Measurements from ENCODE around the gene CRHR1. TPM values are rescaled to one million over a fixed set of nuclear protein-coding genes. Genes with fewer than 3 reads are reported as not detected.

The CRHR1 gene
- total and polyA plus RNA-seq, 4 donors, result not detected

DNA sequence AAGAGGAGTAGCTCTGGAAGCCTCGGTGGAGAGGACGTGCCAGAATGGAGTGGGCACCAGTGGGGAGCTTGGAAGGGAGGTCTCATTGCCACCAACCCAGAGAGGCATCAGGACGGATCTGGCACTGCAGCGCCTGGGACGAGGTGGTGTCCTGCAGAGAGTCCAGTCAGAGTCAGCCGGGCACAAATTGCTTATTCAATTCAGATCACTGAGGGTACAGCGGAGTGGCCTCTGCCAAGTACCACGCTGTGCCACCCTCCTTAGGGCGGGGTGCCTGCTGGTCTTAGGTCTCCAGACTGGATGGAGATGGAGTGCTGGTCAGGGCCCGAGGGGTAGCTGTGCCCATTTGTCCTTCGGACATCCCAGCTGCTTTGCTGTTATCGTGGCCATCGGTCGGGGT, 41.7 kb downstream of the CRHR1 start:
- no peak for DNase-seq

DNA sequence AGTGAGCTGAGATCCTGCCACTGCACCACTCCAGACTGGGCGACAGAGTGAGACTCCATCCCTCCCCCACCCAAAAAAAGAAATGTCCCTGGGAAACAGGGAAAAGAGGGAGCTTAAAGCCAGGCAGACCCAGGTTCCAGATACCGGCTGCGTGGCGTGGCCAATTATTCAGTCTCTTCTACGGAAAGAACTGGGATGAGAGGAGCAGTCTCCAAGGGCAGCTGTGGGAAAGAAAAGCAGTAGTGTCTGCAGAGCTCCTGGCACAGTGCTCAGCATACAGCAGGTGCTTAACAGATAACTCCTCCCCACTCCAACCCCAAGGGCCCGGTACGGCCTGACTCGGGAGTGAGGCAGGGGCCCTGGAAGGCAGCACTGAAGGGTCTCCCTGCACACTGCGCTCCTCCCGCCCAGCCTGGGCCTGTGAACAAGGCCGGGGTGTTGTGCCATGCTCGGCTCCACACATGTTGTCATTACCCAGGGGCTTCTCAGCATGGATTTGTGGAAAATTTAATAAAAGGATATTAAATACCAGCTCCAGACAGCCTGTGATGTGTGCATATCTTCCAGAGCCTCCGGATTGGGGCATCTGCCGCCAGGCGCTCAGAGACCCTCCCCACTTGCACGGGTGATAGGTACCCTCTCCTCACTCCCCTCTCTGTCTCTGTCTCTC, 42.9 kb downstream of the CRHR1 start:
- Histone ChIP-seq H3K4me1 (ENCODE audit: control insufficient read depth in 5 of 5, insufficient read depth in 5 of 5, low read length in 5 of 5) (no peaks in the 10 kb centered on the region), H3K36me3 (ENCODE audit: control insufficient read depth in 4 of 4, insufficient read depth in 4 of 4, low read length in 4 of 4) (no peaks in the 10 kb centered on the region), H3K27ac (ENCODE audit: low read depth in 1 of 2, low read length in 1 of 2) (no peak overlapping the region), H3K4me3 (no peak overlapping the region), H3K9ac (ENCODE audit: insufficient read depth in 1 of 2, low read length in 2 of 2) (no peak overlapping the region), H3K9me3 (ENCODE audit: control insufficient read depth in 4 of 4, insufficient read depth in 3 of 4, low read length in 3 of 4) (no peaks in the 10 kb centered on the region), H3K27me3 (ENCODE audit: control insufficient read depth in 3 of 3, insufficient read depth in 3 of 3, low read length in 2 of 3) (peaks cover 0 to under 1% (median 0%) of the 10 kb centered on the region in 3 donors)
- no peak for ATAC-seq (ENCODE audit: insufficient read depth, low FRiP score)
- TF ChIP-seq, protein P1, sequence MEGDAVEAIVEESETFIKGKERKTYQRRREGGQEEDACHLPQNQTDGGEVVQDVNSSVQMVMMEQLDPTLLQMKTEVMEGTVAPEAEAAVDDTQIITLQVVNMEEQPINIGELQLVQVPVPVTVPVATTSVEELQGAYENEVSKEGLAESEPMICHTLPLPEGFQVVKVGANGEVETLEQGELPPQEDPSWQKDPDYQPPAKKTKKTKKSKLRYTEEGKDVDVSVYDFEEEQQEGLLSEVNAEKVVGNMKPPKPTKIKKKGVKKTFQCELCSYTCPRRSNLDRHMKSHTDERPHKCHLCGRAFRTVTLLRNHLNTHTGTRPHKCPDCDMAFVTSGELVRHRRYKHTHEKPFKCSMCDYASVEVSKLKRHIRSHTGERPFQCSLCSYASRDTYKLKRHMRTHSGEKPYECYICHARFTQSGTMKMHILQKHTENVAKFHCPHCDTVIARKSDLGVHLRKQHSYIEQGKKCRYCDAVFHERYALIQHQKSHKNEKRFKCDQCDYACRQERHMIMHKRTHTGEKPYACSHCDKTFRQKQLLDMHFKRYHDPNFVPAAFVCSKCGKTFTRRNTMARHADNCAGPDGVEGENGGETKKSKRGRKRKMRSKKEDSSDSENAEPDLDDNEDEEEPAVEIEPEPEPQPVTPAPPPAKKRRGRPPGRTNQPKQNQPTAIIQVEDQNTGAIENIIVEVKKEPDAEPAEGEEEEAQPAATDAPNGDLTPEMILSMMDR (IDR thresholded peaks at IDR 0.05; ENCODE audit: control extremely low read depth, extremely low read depth), result no peak
- DNase-seq, result no peak
- WGBS, 2 donors, result 88 to 89% methylated on average over 16 of the region's 16 CpGs

More for the DNA sequence above, 41.7 kb downstream of the CRHR1 start:
- no peak for ATAC-seq (ENCODE audit: insufficient read depth, low FRiP score)
- Histone ChIP-seq H3K4me1 (ENCODE audit: control insufficient read depth in 5 of 5, insufficient read depth in 5 of 5, low read length in 5 of 5) (no peaks in the 10 kb centered on the region), H3K36me3 (ENCODE audit: control insufficient read depth in 4 of 4, insufficient read depth in 4 of 4, low read length in 4 of 4) (no peaks in the 10 kb centered on the region), H3K9ac (ENCODE audit: insufficient read depth in 1 of 2, low read length in 2 of 2) (no peak overlapping the region), H3K9me3 (ENCODE audit: control insufficient read depth in 4 of 4, insufficient read depth in 3 of 4, low read length in 3 of 4) (no peaks in the 10 kb centered on the region), H3K4me3 (no peak overlapping the region), H3K27ac (ENCODE audit: low read depth in 1 of 2, low read length in 1 of 2) (no peak overlapping the region), H3K27me3 (ENCODE audit: control insufficient read depth in 3 of 3, insufficient read depth in 3 of 3, low read length in 2 of 3) (peaks cover 0 to 4% (median 0%) of the 10 kb centered on the region in 3 donors)
- WGBS, 2 donors, result 88 to 90% methylated on average over 14 of the region's 14 CpGs
- TF ChIP-seq, protein P1 (IDR thresholded peaks at IDR 0.05; ENCODE audit: control extremely low read depth, extremely low read depth), result no peak

DNA sequence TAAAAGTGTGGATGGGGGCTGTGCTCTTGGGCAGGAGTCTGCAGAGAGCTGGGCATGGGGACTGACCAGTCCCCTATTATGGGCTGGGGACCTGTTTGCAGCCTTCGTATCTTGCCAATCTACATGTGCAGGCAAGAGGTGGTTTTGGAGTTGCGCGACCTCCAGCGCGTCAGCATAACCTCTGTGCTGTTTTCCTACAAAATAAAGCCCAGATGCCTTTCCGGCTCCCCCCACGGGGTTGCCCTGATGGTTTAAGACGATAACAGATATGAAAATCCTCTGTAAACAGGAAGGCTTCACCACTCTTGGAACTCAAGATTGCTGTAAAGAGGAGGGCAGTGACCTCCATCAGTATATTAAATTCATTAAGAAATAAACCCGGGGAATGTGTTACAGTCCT, 44.1 kb downstream of the CRHR1 start:
- no peak for ATAC-seq (ENCODE audit: insufficient read depth, low FRiP score)
- TF ChIP-seq, protein P1 (IDR thresholded peaks at IDR 0.05; ENCODE audit: control extremely low read depth, extremely low read depth), result no peak

More for the DNA sequence above, 44.1 kb downstream of the CRHR1 start:
- no peak overlapping the region for H3K27ac ChIP-seq (ENCODE audit: low read depth in 1 of 2, low read length in 1 of 2)
- no peak overlapping the region for H3K9ac ChIP-seq (ENCODE audit: insufficient read depth in 1 of 2, low read length in 2 of 2)
- no peak for DNase-seq
- no peaks in the 10 kb centered on the region for H3K27me3 ChIP-seq (ENCODE audit: control insufficient read depth in 3 of 3, insufficient read depth in 3 of 3, low read length in 2 of 3)
- H3K4me1 ChIP-seq (ENCODE audit: control insufficient read depth in 5 of 5, insufficient read depth in 5 of 5, low read length in 5 of 5), result no peaks in the 10 kb centered on the region
- H3K36me3 ChIP-seq (ENCODE audit: control insufficient read depth in 4 of 4, insufficient read depth in 4 of 4, low read length in 4 of 4), result no peaks in the 10 kb centered on the region
- H3K9me3 ChIP-seq (ENCODE audit: control insufficient read depth in 4 of 4, insufficient read depth in 3 of 4, low read length in 3 of 4), result no peaks in the 10 kb centered on the region
- WGBS, 2 donors, result 45 to 50% methylated on average over 9 of the region's 9 CpGs
- H3K4me3 ChIP-seq, result no peak overlapping the region

Data from lung (tissue), 12 donors.